HEK293 (cell line): ENCODE data around the gene CAMK2B.

ENCODE experiments used
- PBX3 ChIP-seq: sonication (generic); formaldehyde crosslinking; IDR thresholded peaks from 2 replicates; pipeline ENCODE4 v1.8.1; 2022; ENCODE audit warnings: mild to moderate bottlenecking, moderate library complexity, missing genetic modification reagents
- TCF7L2 ChIP-seq: IDR thresholded peaks from 2 replicates; pipeline ENCODE4 v1.6.1; 2011; ENCODE audit warnings: low read depth, mild to moderate bottlenecking, inconsistent platforms, low read length, moderate library complexity, borderline replicate concordance
- TSHZ1 ChIP-seq: fragments of 450-650 bp; formaldehyde crosslinking; IDR thresholded peaks from 2 replicates; pipeline ENCODE4 v1.5.1; 2016; ENCODE audit warnings: missing biosample characterization, missing genetic modification characterization, borderline replicate concordance
- YY1 ChIP-seq: fragments of 450-650 bp; formaldehyde crosslinking; IDR thresholded peaks from 2 replicates; pipeline ENCODE4 v1.5.1; 2018; ENCODE audit warnings: missing biosample characterization, missing genetic modification characterization
- ZNF341 ChIP-seq: fragments of 450-650 bp; formaldehyde crosslinking; IDR thresholded peaks from 2 replicates; pipeline ENCODE4; 2016; ENCODE audit warnings: low read depth, missing biosample characterization, missing genetic modification characterization
- ZNF530 ChIP-seq: fragments of 450-650 bp; formaldehyde crosslinking; IDR thresholded peaks from 2 replicates; pipeline ENCODE4 v1.5.1; 2016; ENCODE audit warnings: low read depth, missing biosample characterization, missing genetic modification characterization
- ZNF548 ChIP-seq: fragments of 450-650 bp; formaldehyde crosslinking; IDR thresholded peaks from 2 replicates; pipeline ENCODE4 v1.5.1; 2016; ENCODE audit warnings: missing biosample characterization, missing genetic modification characterization
- ZNF624 ChIP-seq: fragments of 450-650 bp; formaldehyde crosslinking; IDR thresholded peaks from 2 replicates; pipeline ENCODE4 v1.5.1; 2017; ENCODE audit warnings: missing biosample characterization, missing genetic modification characterization
- ZNF76 ChIP-seq: fragments of 450-650 bp; formaldehyde crosslinking; IDR thresholded peaks from 2 replicates; pipeline ENCODE4; 2016; ENCODE audit warnings: low read depth, missing biosample characterization, missing genetic modification characterization, borderline replicate concordance
- TF ChIP-seq, protein P1 (sequence below): fragments of 450-650 bp; formaldehyde crosslinking; IDR thresholded peaks from 2 replicates; pipeline ENCODE4 v1.5.1; 2016; ENCODE audit warnings: missing biosample characterization, missing genetic modification characterization
- TF ChIP-seq, protein P2 (sequence below): fragments of 450-650 bp; formaldehyde crosslinking; IDR thresholded peaks from 2 replicates; pipeline ENCODE4 v1.5.1; 2016; ENCODE audit warnings: missing biosample characterization, missing genetic modification characterization
- TF ChIP-seq, protein P3 (sequence below): fragments of 450-650 bp; formaldehyde crosslinking; IDR thresholded peaks from 2 replicates; pipeline ENCODE4 v1.5.1; 2016; ENCODE audit warnings: missing biosample characterization, missing genetic modification characterization
- TF ChIP-seq, protein P4 (sequence below): fragments of 450-650 bp; formaldehyde crosslinking; IDR thresholded peaks from 2 replicates; pipeline ENCODE4 v1.5.1; 2016; ENCODE audit warnings: missing biosample characterization, missing genetic modification characterization

DNA sequence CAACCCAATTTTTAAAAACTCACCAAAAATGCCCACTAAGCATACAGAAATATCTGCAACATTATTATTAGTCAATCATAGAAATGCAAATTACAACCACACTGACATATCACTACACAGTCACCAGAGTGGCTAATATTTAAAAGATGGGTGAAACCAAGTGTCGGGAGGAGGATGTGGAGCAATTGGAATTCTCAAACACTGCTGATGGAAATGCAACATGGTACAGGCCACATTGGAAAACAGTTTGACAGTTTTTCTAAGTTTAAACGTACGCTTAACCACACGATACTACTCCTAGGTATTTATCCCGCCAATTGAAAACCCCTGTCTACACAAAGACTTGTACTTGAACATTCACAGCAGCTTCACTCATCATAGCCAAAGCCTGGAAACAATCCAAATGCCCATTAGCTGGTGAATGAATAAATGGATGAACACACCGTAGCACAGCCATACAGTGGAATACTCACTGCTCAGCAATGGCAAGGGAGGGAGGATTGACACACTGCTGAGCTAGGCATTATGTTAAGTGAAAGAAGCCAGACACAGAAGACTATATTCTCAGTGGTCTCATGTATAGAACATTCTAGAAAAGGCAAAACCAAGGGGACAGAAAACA is 152.5 kb downstream of the CAMK2B start:
- TF ChIP-seq TSHZ1 (tag by site-specific recombination) (no peak), ZNF530 (tag by site-specific recombination) (no peak), ZNF624 (tag by site-specific recombination) (no peak), ZNF548 (no peak), ZNF76 (tag by site-specific recombination) (no peak), PBX3 (no peak), ZNF341 (tag by site-specific recombination) (no peak), TCF7L2 (no peak), YY1 (tag by site-specific recombination) (no peak)
- TF ChIP-seq, protein P1, sequence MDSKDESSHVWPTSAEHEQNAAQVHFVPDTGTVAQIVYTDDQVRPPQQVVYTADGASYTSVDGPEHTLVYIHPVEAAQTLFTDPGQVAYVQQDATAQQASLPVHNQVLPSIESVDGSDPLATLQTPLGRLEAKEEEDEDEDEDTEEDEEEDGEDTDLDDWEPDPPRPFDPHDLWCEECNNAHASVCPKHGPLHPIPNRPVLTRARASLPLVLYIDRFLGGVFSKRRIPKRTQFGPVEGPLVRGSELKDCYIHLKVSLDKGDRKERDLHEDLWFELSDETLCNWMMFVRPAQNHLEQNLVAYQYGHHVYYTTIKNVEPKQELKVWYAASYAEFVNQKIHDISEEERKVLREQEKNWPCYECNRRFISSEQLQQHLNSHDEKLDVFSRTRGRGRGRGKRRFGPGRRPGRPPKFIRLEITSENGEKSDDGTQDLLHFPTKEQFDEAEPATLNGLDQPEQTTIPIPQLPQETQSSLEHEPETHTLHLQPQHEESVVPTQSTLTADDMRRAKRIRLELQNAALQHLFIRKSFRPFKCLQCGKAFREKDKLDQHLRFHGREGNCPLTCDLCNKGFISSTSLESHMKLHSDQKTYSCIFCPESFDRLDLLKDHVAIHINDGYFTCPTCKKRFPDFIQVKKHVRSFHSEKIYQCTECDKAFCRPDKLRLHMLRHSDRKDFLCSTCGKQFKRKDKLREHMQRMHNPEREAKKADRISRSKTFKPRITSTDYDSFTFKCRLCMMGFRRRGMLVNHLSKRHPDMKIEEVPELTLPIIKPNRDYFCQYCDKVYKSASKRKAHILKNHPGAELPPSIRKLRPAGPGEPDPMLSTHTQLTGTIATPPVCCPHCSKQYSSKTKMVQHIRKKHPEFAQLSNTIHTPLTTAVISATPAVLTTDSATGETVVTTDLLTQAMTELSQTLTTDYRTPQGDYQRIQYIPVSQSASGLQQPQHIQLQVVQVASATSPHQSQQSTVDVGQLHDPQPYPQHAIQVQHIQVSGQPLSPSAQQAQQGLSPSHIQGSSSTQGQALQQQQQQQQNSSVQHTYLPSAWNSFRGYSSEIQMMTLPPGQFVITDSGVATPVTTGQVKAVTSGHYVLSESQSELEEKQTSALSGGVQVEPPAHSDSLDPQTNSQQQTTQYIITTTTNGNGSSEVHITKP (tag by site-specific recombination) = peak; percentile 86
- TF ChIP-seq, protein P2, sequence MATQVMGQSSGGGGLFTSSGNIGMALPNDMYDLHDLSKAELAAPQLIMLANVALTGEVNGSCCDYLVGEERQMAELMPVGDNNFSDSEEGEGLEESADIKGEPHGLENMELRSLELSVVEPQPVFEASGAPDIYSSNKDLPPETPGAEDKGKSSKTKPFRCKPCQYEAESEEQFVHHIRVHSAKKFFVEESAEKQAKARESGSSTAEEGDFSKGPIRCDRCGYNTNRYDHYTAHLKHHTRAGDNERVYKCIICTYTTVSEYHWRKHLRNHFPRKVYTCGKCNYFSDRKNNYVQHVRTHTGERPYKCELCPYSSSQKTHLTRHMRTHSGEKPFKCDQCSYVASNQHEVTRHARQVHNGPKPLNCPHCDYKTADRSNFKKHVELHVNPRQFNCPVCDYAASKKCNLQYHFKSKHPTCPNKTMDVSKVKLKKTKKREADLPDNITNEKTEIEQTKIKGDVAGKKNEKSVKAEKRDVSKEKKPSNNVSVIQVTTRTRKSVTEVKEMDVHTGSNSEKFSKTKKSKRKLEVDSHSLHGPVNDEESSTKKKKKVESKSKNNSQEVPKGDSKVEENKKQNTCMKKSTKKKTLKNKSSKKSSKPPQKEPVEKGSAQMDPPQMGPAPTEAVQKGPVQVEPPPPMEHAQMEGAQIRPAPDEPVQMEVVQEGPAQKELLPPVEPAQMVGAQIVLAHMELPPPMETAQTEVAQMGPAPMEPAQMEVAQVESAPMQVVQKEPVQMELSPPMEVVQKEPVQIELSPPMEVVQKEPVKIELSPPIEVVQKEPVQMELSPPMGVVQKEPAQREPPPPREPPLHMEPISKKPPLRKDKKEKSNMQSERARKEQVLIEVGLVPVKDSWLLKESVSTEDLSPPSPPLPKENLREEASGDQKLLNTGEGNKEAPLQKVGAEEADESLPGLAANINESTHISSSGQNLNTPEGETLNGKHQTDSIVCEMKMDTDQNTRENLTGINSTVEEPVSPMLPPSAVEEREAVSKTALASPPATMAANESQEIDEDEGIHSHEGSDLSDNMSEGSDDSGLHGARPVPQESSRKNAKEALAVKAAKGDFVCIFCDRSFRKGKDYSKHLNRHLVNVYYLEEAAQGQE = no peak
- TF ChIP-seq, protein P3, sequence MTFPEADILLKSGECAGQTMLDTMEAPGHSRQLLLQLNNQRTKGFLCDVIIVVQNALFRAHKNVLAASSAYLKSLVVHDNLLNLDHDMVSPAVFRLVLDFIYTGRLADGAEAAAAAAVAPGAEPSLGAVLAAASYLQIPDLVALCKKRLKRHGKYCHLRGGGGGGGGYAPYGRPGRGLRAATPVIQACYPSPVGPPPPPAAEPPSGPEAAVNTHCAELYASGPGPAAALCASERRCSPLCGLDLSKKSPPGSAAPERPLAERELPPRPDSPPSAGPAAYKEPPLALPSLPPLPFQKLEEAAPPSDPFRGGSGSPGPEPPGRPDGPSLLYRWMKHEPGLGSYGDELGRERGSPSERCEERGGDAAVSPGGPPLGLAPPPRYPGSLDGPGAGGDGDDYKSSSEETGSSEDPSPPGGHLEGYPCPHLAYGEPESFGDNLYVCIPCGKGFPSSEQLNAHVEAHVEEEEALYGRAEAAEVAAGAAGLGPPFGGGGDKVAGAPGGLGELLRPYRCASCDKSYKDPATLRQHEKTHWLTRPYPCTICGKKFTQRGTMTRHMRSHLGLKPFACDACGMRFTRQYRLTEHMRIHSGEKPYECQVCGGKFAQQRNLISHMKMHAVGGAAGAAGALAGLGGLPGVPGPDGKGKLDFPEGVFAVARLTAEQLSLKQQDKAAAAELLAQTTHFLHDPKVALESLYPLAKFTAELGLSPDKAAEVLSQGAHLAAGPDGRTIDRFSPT = no peak
- TF ChIP-seq, protein P4, sequence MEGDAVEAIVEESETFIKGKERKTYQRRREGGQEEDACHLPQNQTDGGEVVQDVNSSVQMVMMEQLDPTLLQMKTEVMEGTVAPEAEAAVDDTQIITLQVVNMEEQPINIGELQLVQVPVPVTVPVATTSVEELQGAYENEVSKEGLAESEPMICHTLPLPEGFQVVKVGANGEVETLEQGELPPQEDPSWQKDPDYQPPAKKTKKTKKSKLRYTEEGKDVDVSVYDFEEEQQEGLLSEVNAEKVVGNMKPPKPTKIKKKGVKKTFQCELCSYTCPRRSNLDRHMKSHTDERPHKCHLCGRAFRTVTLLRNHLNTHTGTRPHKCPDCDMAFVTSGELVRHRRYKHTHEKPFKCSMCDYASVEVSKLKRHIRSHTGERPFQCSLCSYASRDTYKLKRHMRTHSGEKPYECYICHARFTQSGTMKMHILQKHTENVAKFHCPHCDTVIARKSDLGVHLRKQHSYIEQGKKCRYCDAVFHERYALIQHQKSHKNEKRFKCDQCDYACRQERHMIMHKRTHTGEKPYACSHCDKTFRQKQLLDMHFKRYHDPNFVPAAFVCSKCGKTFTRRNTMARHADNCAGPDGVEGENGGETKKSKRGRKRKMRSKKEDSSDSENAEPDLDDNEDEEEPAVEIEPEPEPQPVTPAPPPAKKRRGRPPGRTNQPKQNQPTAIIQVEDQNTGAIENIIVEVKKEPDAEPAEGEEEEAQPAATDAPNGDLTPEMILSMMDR = no peak
